Measurements from ENCODE around the gene ZNF837.

Gene ZNF837

DNA sequence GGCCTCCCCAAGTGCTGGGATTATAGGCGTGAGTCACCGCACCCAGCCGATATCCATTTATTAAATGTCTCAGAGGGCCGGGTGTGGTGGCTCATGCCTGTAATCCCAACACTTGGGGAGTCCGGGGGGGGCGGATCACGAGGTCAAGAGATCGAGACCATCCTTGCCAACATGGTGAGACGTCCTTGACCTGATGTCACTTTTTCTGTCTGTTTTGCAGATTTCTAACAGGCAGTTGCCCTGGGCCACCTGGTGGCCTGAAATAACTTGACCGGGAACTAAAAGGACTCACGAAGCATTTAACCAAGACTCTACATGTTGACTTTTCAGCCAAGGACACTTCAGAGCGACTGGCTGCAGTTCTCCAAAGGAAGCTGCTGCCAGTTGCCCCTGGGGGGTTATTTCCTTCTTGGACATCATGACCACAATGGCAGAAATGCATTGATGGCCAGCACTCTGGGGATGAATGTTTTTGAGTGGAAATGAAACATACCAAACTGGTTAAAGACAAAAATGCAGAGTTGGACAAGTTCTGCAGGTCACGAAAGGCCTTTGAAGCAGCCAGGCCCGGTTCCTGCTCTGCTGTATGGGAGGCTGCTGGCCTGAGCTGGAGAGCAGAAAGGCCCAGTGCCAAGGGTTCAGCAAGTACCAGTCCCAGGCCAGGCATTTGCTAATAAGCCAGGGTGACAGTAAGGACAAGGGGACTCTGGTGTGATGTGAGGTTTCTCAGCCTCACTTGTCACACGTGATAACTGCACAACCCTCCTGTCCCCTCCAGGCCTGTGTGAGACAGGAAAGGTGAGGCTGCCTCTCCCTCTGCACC is 8.3 kb downstream of the ZNF837 start:
- DNase-seq (ENCODE audit: low read depth in 2 of 2), result no peak

DNA sequence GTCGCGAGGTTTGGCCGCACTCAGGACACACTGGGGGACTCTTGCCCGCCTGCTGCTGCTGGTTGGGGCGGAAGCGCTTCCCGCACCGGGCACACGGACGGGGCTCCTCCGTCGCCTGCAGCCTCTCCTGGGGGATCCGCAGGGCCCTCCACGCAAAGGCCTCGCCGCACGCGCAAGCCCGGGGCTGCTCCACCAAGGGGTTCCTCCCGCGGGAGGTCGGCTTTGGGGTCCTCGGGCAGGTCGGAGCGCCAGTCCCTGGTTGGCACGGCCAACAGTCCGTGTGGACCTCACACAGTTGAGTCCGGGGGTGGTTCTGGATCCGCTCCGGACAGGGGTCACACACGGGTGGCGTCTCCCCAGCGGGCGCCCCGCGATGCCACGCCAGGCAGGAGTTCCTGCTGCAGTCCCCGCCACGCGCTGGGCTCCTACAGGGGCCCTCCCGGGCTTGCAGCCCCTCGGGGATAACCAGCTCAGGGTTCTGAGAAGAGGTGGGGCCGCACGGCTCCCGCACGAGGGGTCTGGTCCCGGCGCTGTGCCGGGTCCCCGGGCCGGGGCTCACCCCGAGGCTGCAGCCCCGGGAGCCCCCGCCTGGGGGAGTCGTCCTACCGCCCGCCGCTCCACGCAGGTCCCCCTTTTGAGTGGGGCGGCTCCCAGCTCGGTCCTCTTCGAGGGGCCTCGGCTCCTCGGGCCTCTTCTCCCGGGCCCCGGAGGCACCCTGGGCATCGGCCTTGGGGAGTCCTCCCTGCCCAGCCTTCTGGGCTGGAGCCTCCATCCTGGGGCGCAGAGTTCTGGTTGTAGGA is 12.1 kb downstream of the ZNF837 start:
- no peak for DNase-seq (ENCODE audit: low read depth in 2 of 2)

DNA sequence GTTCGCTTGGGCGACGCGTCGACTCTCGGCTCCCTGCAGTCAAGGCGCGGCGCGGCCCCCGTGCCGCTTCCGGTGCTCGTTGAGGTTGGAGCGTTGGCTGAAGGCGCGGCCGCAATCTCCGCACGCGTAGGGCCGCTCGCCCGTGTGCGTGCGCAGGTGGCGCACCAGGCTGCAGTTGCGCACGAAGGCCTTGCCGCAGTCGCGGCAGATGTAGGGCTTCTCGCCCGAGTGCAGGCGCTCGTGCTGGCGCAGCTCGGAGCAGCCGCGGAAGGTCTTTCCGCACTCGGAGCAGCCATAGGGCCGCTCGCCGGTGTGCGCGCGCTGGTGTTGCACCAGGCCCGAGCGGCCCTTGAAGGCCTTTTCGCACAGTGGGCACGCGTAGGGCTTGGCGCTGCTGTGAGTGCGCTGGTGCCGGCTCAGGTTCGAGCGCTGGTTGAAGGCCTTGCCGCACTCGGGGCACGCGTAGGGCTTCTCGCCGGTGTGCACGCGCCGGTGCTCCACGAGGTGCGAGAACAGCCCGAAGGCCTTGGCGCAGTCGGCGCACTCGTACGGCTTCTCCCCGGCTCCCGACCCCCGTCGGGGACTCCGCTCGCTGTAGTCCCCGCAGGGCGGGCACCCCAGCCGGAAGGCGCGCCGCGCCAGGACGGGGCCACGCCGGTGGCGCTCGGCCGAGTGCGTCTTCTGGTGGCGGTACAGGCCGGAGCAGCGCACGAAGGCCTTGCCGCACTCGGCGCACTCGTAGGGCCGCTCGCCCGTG is 13.0 kb downstream of the ZNF837 start:
- DNase-seq (ENCODE audit: low read depth in 2 of 2), result no peak

DNA sequence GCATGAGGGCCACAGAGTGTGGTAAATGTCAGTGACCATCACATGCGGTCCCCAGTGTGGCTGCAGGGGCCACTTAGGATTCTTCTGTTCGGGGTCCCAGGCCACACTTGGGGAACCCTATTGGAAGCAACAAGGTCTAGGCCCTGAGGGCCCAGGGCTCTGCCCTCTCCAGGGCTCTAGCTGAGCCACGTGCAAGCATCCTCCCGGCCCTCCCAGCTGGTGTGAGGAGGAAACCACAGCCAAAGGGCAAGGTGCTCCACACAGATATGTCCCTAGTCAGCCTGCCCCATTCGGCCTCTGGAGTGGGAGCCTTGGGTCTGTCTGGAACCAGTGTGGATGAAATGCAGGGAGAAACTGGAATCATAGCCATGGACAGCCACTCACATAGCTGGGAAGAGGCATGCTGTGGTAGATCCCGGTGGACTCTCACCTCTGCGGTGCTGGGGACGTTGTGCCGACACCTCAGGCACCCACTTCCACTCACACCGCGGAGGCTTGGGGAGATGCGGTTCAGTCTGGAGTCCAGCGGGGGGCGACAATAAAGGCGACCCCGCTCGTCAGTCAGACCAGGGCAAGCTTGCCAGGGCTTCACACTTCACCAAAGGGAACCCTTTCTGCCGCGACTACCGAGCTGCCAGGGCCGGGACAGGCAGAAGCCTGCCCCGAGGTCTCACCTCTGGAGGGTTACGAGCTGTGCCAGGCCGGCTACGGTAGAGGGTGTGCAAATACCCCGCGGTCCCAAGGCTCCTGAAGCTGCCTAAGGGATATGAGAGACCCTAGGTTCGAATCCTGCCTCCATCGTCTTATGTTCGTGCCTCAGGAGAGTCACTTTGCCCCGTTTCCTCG is 14.0 kb downstream of the ZNF837 start:
- no peak for DNase-seq (ENCODE audit: low read depth in 2 of 2)

DNA sequence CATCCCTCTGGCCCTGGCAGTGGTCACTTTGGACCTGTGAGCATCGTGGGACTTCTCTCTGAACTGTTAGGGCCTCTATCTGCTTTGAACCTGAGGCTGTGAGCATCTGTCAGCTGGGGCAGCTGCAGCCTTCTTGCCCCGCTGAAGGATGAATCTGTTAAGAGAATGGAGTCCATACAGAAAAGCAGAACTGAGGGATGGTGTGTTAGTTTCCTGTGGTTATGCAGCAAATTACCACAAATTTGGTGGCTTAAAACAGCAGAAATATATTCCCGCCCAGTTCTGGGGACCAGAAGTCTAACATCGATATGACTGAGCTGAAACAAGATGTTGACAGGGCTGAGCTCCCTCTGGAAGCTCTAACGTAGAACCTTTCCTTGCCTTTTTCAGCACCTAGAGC is 16.7 kb downstream of the ZNF837 start:
- DNase-seq (ENCODE audit: low read depth in 2 of 2), result no peak

DNA sequence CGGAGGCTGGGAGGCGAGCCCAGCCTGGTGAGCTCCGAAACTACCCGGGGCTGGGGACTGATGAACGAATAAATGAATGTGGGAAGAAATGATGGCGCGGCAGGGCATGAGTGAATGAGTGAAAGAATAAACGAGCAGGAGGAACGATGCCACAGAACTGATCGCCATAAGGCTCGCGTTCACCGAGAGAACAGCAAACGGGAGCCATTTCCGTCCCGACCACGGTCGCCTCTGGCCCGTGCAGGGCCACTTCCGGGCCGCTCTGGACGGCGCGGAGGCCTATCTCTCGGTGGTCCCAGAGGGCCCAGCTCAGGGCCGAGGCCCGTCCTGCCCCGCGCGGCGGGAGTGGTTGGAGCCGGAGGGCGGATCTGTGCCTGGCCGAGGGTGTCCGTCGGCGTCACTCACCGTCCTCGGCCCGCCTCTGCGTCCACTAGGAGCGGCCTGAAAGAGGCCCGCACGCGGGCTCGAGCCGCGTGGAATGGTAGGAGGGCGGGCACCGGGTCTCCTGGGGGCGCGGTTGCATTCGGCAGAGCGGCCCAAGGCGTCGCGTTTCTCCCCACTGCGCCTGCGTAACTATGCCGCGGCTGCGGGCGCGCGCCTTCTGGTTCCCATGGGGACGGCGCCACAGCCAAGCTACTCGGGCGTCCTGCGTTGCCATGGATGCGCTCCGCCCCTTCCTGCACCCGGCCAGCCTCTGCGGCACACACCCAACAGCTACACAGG is 18.4 kb downstream of the ZNF837 start, which contains the start of gene ZNF497:
TSS of gene ZNF497 (minus strand) at position 480 of the 723 bp plus-strand sequence. CDS start 5,116 bp downstream, outside the sequence.
- DNase-seq (ENCODE audit: low read depth in 2 of 2), result peak; percentile 92 to 96

DNA sequence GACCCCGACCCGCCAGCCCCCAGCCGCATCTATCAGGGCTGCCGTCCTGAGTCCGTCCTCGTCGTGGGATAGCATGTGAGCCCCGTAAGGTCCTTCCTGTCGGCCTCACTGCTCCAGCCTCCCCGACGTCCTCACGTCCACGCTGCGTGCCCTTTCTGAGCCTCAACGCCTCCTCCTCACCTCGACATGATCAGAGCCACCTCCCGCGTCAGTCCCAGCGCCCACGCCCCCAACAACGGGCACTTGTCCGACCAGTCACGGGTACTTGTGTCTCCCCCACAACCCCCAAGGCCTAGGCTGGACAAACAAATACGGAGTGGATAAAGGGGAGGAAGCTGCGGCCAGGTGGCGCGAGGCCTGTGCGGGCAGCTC is 18.9 kb downstream of the ZNF837 start:
- peak in 1 of 2 experiments; percentile 41 for DNase-seq (ENCODE audit: low read depth in 2 of 2)

DNA sequence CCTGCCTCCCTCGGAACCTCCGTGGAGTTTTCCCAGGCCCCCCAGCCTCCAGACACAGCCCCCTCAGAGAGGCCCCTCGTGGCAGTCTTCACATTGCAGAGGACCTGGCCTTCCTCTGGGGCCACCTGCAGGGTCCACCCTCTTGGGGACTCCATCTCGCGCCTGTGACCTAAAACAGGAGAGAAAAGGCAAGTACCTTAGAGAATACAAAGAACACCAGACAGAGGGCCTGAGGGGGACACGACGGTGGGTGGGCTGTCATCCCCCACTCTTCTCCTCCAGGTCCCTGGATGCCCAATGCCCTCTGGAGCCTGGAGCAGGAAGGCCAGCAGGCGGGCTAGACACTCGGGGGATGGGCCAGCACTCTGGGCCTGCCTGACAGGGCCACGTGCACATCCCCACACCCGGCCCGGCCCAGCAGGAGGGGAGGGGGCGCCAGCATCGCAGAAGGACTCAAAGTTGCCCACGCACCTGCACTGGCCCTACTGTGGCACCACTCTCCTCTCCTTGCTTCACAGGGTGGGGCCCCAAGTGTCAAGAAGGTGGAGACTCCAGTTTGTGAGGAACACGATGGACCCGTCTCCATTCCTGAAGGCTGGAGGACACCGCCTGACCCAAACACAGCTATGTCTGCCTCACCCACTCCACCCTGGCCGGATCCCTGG is 23.2 kb downstream of the ZNF837 start:
- DNase-seq (ENCODE audit: low read depth in 2 of 2), result no peak

DNA sequence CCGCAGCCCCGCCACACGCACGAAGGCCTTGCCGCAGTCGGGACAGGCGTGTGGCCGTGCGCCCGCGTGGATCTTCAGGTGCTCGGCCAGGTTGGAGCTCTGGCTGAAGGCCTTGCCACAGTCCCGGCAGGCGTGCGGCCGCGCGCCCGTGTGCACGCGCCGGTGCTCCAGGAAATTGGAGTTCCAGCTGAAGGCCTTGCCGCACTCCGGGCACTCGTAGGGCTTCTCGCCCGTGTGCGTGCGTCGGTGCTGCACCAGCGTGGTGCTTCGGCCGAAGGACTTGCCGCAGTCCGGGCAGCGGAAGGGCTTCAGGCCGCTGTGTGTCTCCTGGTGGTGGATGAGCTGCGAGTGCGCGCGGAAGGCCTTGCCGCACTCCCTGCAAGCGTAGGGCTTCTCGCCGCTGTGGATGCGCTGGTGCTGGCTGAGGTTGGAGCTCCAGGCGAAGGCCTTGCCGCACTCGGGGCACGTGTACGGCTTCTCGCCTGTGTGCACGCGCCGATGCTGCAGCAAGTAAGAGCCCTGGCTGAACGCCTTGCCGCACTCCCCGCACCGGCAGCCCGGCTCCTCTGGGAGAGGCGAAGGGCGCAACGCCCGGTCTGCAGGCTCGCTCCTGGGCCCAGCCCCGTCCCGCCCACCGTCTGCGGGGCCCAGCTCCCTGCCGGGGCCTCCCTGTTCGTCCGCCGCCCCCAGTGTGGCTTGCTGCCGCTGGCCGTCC is 23.9 kb downstream of the ZNF837 start:
- no peak for DNase-seq (ENCODE audit: low read depth in 2 of 2)

DNA sequence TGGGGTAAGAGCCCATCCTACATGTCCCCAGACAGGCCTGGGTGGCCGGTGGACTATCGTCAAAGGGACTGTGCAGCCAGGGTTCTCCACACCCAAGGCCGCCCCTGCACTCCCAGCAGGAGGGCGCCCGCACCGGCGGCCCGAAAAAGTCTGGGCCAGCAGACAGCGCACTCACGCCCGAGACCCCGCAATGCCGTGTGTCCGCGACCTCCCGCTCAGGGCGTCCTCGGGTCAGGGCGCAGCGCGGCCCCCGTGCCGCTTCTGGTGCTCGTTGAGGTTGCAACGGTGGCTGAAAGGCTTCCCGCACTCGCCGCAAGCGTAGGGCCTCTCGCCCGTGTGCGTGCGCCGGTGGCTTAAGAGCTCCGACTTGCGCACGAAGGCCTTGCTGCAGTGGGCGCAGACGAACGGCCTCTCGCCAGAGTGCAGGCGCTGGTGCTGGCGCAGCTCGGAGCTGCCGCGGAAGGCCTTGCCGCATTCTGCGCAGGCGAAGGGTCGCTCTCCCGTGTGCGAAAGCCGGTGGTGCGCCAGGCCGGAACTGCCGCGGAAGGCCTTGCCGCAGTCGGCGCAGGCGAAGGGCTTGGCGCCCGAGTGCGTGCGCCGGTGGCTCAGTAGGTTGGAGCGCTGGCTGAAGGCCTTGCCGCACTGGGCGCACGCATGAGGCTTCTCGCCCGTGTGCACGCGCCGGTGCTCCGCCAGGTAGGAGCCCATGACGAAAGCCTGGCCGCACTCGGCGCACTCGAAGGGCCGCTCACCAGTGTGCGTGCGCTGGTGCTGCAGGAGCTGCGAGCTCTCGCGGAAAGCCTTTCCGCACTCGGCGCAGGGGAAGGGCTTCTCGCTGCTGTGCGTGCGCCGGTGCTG is 24.7 kb downstream of the ZNF837 start:
- no peak for DNase-seq (ENCODE audit: low read depth in 2 of 2)

DNA sequence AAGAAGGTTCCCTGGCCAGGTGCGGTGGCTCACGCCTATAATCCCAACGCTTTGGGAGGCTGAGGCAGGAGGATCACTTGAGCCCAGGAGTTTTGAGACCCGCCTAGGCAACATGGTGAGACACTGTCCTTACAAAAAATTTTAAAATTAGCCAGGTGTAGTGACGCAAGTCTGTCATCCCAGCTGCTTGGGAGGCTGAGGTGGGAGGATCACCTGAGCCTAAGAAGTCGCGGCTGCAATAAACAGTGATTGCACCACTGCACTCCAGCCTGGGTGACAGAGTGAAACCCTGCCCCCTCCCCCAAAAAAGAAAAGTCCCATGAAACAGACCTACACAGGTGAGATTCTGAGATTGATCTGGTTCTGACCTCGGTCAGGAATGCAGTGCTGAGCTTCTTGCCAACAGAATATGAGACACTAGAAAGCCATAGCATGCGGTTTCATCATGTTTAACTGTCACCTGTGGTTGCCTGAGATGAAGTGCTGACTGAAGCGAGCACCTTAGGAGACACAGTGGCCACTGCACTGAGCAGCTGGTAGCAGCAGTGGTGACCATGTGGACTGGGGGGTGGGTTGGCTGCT is 25.5 kb downstream of the ZNF837 start:
- no peak for DNase-seq (ENCODE audit: low read depth in 2 of 2)

DNA sequence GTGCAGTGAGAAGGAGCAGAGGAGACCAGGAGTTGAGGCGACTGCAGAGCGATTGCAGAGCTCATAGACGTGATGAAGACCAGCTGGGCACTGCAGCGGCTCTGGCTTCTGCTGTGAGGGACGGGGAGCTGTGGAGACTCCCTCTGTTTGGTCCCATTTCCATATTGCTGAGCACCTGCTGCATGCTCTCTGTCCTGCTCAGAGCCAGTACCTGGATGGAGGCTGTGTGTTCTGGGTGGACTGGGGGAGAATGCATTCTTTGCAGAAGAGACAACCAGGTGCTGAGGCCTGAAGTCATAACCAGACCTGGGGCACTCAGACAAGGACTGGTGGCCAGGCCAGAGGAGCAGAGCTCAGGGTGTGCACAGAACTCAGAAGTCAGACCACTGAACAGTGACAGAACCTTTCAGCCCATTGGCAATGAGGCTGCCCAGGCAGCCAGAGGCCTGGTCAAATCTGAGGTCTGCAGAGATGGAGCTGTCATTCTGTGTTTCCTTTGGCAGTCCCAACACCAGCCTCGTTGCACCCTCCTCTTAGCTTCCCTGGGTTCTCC is 26.3 kb downstream of the ZNF837 start:
- no peak for DNase-seq (ENCODE audit: low read depth in 2 of 2)

DNA sequence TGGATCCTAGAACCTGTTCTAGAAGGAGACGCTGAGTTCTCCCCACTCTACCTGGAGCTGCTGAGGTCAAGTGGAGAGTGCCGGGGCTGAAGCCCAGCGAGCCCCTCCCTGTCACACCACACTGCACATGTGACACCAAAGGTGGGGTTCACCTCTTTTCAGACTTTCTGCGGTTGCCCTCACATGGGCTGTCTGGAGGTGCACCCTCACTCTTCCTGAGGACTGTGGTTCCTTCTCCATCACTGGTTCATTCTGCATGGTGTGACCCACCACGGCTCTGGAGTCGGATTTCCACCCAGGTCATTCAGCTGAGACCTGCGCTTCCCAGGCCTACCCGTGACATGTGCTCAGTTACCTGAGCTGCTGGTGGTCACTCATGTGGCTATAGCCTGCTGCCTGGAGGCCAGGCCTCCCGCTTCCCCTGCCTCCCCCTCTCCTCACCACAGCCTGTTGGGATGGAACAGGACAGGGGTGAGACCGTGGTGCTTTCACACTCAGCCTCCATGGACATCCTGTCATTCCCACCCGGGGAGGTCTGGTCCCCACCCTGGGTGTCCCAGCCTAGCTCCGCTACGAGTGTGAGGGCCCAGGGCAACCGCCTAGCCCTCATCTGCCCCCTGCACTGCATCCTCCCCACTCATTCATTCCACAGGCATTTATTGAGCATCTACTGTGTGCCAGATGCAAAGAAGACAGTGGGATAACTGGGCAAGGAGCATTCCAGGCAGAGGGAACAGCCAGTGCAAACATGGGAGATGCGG is 26.9 kb downstream of the ZNF837 start:
- no peak for DNase-seq (ENCODE audit: low read depth in 2 of 2)

DNA sequence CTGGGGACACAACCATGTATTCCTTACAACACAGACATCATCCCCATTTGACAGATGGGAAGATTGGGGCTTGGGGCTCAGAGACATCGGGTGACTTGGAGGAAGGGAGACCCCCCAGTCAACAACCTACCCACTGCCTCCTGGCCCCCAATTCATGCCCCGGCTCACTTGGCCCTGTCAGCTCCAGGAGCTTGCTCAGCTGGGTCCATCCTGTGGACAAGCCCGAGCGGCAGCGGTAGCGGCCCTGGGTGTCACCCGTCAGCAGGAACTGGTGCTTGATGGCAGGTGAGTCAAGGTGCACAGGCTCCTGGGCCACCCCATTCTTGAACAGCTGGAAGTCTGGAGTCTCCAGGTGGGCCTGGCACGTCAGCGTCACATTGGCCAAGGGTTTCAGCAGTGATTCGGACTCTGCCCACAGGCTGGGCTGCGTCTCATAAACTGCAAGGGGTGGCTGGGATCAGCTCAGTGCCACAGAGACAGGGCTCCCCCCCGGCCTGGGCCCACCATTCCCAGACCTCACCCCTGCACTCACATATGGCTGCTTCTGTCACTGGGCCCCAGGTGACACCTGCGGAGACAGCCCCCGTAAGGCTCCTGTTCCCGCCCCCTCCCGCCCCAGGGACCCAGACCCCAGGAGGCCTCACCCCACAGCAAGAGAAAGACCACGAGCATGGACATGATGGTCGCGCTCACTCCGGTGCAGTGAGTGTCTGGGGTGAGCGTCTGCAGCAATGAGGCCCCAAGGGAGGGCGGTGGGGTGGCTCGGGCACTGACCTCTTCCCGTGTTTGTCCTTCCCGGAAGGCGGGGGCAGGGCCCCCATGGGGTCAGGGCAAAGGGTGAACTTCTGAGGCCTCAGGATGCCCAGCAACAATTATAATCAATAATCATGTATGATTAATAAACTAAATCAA is 27.8 kb downstream of the ZNF837 start, which contains the start of gene A1BG:
TSS of gene A1BG (minus strand) at position 733 of the 912 bp plus-strand sequence. CDS start at position 678, 55 bp downstream.
- DNase-seq (ENCODE audit: low read depth in 2 of 2), result no peak

DNA sequence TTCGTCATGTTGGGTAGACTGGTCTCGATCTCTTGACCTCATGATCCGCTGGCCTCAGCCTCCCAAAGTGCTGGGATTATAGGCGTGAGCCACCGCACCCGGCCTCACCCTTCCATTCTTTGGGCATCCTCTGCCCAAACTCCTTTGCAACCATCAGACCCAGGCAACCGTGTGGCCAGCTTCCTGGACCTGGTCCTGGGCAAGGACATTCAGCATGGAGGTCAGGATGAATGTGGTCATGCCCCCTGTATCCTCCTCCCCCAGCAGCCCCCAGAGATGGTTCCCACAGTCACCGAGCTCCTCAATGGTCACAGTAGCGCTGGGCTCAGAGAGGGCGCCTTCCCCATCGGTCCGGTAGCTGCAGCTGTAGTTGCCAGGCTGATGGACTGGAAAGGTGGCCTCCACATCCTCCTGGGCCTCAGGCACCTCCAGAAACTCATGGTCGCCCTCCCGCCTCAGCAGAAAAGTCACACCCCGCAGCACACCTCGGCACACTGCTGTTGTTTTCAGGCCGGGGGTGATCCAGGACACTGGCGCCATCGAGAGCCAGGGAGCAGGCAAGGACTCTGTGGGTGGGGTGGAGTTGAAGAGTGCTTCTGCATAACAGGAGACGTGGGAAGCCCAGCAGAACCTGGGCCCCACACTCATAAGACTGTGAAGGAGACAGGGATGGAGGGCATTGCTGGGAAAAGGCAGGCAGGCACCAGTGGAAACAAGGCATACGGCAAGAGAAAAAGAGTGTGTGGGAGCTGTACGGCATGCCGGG is 28.7 kb downstream of the ZNF837 start:
- no peak for DNase-seq (ENCODE audit: low read depth in 2 of 2)

Measured in stimulated activated CD4-positive, alpha-beta T cell treated with anti-CD3 and anti-CD28 coated beads, Interleukin-12 subunit alpha, Interleukin-12 subunit beta, amount 100 ng/mL, for 24 hours (primary cell).